HG02678 (cell line): ENCODE measurements around the gene FNBP1L.
"Not testable (repeated sequence)": the region's sequence is repeated elsewhere in the genome, so short reads cannot be mapped to it uniquely, and the experiment has no call there.

Source experiments
- ATAC-seq: cut with Tn5 transposase; IDR thresholded peaks from one replicate; pipeline ENCODE4 v1.9.1; 2021; ENCODE audit warnings: mild to moderate bottlenecking, moderate library complexity; ENCODE audit not compliant: unreplicated experiment

The FNBP1L gene

DNA sequence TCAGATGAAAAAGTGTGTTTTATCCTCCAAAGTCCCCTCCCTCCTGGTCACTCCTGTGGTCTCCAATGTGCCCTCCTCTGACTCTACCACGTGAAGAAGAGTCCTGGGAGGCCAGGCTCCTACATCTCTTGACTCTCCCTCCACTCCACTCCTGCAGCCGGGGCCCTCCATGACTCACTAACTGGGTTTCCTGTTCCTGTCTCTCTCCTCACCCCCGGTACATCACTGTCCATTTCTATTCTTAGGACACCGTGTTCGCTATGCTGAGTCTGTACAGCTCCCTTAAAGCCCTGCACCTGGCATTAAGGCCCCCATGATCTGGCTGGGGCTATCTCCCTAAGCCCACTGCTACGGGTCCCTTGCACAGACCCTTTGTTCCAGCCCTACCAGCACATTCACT is 140.3 kb downstream of the FNBP1L start:
- ATAC-seq, result no peak

DNA sequence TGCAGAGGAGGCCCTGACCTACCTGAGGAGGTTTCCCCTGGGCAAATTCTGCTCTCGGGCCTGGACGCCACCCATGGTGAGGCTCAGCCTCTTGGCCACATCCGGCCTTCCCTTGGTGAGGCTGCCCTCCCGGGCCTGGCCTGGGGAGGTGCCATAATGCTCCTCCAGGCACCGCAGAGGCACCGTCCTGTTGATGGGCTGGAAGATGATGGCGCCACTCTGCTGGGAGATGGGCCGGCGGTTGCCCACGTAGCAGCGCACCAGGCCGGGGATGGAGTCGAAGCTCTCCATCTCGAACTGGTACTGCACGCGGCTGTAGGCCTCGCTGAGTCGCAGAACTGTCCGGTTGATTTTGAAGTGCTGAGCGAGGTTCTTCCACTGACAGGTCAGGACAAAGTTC is 141.0 kb downstream of the FNBP1L start:
- ATAC-seq, result no peak

DNA sequence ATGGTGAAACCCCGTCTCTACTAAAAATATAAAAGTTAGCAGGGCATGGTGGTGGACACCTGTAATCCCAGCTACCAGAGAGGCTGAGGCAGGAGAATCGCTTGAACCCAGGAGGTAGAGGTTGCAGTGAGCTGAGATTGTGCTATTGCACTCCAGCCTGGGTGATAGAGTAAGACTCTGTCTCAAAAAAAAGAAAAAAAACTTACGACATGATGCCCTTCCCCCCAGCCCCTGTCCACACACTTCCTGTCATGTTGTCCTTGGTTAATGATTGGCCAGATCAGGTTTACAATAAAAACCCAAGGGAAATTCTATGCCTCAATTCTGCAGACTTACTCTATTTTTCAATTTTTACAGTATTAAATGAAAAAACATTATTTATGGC is 143.4 kb downstream of the FNBP1L start:
- not testable (repeated sequence) for ATAC-seq

DNA sequence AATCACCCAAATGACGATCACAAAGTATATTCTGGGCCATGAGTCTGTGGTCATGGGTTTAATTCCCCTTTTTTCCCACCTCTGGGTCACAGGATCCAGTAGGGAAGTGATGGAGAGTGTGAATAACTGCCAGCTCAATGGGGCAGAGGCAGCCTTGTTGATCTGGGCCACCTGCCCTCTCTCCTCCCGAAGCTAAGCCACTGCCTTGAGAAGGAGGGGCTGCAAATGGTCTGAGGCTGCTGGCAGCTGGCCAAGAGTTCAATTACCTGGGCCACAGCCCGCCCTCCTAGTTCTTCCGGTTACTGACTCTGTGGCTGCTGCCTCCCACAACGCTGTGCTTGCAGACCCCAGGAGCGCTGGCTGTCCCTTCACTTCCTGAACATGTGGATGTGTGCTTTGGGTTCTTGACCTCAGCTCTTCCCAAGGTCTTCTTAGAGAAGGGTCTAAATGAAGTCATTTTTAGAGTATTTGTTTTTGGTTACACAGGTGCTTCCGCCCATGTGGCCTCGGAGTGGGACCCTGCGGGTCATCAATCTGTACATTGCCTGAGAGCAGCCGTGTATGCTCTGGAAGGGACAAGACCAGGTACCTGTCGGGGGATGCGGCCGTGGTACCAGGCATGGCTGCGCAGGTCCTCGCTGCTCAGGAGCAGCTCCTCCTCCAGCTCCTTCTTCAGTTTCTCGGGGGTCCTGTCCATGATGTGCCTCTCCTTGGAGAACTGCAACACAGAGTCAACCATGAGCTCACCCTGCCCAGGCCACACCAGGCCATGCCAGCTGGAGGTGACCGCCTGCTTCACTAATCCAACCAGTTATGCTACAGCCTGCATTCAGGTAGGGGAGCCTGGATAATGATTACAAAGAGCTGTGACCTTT is 144.0 kb downstream of the FNBP1L start:
- ATAC-seq, result peak; percentile 88

DNA sequence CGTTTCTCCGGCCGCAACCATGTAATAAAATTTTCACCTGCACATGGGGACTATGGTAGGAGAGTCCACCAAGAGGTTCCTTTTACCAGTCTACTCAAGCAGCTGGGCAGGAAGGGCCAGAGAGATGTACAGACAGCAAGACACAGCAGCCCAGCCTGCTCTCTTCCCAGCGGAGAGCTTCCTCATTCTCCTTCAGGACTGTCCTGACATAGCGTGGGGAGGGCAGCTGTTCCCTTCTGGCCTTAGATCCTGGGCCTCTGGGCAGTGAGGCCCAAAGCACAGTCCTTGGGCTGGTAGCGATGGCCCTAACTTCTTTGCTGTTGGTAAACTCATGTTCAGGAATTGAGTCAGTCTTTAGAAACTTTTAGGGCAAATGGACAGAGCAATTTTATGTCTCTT is 144.6 kb downstream of the FNBP1L start:
- no peak for ATAC-seq

DNA sequence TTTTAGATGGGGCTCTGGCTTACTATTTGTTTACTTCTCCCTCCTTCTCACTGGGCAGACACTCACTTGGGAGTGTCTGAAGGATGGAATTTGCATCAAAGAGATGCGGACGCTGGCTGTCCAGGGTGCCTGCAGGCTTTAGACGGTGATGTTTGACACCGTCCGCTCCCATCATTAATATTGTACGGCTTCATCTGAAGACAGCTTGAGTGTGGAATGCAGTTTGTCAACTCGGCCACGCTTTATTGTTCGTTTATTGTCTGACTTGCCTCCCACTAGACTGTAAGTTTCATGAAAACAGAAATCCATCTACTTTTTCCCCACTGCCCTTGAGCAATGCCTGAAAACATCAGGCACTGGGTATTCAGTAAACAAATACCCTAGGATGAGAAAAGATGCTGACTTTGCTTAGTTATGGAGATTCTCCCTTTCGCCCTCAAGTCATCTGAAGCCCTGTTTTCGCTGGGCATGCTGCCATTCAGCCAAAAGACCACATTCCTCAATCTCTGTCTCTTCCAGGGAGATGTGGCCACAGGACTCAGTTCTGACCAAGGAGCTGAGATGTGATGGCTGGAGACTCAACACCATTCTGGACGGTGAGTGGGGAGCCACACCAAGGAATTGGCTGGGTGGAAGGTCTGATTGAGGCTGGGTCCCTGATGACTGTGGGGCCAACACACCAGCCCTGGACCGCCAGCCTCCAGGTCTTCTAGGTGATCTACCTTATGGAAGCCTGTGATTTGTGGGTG is 146.1 kb downstream of the FNBP1L start:
- ATAC-seq, result no peak

DNA sequence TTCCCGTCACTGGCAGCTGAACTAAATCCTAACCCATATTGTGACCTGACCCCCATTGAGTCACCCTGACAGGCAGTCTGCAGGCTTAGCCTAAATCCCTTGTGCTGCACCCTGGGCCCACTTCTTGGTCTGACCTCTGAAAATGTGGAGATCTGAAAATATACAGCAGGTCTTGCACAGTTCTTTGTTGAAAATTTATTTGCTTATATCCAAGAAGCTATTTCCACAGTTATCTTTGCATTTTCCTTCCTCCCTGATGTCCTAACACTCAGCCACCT is 146.6 kb downstream of the FNBP1L start:
- ATAC-seq, result no peak

DNA sequence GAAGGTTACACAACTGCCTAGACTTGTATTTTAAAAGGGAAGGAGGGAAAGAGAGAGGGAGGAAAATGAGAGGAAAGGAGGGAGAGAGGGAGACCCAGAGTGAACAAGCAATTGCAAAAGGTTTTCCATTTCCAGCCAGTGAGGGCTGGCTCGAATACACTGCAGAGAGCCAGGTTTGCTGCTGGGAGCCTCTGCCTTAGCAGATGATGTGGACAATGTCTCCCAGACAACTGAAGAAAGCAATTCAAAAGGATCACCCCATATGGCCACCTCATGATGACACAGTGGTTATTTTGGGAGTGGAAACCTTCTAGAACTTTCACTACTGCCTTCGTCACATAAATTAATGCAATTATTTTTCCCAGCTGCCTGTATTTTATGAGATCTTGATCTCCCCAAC is 147.3 kb downstream of the FNBP1L start:
- no peak for ATAC-seq

DNA sequence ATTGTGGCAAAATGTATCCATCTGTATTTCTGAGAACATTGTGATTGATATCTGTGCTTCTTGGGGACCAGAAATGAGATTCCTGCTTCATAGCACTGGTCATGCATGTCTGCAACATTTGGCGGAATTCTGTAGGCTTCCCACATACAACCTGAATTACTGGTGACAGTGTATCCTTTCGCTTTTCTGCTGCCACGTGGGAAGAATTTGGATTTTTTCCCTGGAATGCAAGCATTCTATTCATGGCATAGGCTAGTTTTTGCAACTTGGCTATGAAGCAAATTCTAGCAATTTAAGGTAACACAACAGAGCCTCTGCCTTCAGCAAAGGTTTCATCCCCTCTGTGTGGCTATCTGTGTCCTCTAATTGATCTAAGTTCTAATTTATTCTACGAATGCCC is 147.8 kb downstream of the FNBP1L start:
- ATAC-seq, result no peak

DNA sequence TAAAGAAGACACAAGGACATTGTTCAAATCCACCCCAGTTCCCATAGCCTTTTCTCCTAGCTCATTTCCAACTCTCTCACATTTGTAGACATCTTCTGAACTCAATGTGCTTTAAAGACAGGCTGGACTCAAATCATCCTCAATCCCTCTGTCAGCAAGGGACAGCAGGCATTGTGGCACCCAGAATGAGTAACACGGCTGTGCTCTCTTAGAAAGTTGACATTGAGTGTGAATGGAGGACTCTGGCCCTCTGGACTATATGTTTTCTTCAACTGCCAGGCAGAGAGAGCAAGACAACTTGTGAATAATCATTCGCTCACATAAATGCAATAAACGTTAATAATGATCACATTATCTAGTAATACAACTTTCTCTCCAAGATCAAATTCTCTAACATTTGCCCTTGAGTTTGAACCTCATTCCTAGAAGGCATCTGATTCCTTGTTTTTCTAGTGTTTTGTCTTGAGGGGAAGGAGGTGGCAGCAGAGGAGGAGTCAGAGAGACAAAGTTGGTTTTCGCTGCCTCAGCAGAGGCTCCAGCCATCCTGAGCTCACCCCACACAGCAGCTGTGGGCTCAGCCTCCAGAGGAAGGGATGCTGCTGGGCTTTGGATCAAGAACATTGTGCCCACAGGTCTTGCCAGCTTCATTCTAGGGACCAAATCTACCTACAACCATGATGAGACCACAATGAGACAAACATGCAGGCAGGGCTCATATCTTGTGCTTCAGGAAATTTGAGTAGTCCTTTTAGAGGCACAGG is 148.6 kb downstream of the FNBP1L start:
- no peak for ATAC-seq

DNA sequence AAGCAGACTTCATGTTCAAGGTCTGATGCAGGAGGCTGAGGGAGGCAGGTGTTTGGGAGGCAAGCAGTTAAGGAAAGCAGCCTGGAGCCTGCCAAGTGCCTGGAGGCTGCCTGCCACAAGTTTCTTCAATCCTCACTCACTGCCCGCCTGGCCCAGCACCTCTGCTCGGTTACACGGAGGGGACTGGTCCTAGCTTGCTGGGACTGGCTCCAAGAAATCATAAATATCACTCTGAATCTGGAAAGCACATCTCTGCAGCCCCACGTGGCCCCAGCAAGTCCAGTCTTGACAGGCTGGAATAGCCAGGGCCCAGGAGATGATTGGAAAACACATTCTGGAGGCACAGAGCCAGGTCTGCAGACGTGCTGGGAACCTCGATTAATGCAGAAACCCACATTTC is 149.8 kb downstream of the FNBP1L start:
- no peak for ATAC-seq

DNA sequence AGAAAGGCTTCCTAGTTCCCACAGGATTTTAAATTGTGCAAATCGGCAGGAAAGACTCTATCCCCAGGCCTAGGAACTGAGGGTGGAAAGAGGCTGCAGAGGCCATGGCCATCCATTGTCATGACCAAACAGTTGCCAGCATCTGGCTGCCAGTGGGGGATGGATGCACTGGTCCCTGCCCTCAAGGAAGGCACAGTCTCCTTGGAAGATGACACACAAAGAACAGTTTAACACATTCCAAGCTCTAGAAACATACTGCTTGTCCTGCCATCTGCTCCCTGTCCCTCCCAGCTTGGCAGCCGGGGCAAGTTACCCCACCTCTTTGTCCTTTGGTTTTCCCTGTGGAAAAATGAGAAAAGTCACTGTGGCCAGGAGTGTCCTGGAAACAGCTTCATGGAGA is 150.5 kb downstream of the FNBP1L start:
- ATAC-seq, result no peak

DNA sequence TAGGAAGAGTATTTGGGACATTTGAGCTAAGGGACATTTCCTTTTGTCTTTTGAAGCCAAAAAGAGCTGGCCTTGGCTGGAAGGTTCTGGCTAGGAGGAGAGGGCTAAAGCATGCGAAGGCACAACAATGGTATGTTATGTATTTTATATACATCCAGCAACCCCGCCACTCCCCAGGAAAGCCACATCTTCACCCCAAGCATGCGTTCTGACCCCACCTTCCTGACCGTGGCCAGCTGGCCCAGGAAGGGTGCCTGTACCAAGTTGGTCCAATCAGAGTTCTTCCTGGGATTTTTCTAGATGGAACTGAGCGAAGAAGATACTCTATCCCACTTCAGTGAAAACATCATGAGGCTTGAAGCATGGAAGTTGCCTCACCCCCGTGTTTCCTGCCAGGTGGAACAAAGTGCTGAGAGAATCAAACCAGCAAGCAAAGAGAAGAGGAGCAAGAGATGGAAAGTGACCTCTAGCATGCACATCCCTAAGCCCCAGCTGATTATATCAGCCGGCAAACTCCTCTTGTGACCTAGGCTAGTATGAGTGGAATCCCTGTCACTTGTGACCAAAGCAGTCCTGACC is 151.0 kb downstream of the FNBP1L start:
- ATAC-seq, result no peak

DNA sequence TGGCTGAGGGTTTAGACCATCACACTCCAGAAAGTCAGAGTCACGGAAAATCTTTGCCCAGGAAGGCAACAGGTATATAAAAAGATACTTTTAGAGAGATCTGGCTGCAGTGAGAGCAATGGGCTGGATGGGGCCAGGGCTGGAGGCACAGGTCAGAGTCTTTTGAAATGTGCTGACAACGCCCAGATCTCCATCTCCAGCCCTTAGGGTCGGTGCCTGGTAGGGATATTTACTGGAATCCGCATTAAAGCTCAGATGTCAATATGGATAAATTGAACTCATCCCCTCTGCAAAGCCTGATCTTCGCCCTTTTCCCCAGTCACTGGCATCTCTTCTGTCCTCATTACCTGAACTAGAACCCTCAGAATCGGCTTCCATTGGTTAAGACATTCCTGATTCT is 151.6 kb downstream of the FNBP1L start:
- no peak for ATAC-seq

DNA sequence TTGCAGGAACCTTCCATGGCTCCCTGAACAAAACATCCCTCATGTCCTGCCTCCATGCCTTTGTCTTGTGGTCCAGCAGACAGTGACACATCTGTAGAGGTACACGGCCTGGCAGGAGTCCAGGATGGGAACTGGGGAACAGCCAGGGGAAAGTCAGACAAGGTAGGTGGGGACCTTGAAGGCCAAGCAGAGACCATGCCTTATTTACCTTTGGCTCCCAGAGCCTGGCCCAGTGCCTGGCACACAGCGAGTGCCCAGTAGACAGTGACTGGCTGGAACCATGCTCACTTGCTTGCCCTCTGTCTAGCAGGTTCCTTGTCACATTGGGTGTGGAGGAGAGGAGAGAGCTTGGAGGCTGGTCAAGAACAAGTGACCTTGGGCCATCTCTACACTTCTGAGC is 152.7 kb downstream of the FNBP1L start:
- no peak for ATAC-seq

DNA sequence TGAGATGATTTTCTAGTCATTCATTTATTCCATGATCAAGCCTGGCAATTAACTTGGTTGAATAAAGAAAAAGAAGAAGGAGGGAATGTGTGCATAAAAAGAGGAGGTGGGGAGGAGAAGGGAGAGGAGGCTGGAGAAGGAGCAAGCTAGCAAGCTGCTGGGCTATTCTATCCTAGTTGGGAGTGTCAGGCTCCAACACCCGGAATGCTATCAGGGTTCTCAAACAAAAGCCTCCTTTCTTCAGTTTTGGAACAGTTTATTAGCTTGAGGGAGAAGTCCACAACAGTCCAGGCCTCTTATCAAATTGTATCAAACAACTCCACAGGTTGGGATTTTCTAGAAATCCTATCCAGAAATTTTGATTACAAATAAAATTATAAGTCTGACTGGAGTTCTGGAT is 153.8 kb downstream of the FNBP1L start:
- no peak for ATAC-seq

DNA sequence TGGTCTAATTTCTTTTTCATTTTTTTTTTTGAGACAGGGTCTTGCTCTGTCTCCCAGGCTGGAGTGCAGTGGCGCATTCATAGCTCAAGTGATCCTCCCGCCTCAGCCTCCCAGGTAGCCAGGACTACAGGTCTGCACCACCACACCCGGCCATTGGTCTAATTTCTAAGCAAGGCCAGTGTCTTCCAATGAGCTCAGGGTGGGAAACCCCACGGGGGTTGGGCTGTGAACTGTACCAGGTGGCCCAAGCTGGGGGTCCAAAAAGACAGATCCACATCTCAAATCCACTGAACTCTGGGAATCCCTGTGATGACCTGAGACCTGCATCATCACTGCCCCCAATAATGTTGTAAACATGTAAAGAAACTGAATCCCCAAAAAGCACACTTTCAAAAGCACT is 154.2 kb downstream of the FNBP1L start:
- ATAC-seq, result no peak

DNA sequence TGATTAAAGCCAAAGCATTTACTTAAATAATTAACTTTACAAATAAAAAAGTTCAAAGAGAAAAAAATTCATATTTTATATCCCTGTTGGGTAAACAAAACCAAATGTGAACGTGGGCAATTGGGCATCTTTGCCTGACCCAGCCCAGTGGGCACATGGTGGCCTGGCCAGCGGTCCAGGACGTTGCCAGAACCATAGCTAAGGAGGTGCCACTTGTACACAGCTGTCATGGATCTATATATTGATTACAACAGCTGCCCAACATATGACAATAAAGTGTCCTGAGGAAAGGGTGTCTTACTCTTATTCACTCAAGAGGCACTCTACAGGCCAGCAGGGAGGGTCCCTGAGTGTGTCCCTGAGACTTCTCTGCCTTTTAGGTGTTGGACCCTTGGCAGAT is 155.2 kb downstream of the FNBP1L start:
- ATAC-seq, result no peak

DNA sequence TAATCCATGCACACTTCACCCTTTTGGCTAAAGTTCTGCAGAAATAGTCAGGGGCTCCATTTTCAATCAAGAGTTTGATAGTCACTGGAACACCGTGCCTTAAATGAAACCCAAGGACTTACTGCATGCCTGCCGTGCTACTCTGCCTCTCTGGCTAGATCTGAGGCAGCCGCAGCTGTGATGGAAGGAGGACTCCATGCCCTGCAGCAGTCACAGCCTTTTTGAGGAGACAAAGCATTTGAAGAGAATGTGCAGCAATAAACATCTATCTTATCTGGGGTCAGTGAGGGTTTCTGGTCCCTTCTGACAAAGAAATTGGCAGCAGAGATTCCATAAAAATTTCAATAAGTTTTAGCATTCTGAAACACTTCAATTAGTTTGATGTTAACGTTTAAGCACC is 155.7 kb downstream of the FNBP1L start:
- ATAC-seq, result no peak
